ENCODE measurements around the gene NACC2. TPM values are rescaled to one million over a fixed set of nuclear protein-coding genes. Genes with fewer than 3 reads are reported as not detected.

Gene NACC2
- total RNA-seq, 4 donors from 2014 or later, result 18.4 to 33.6 (median 22.4) TPM

DNA sequence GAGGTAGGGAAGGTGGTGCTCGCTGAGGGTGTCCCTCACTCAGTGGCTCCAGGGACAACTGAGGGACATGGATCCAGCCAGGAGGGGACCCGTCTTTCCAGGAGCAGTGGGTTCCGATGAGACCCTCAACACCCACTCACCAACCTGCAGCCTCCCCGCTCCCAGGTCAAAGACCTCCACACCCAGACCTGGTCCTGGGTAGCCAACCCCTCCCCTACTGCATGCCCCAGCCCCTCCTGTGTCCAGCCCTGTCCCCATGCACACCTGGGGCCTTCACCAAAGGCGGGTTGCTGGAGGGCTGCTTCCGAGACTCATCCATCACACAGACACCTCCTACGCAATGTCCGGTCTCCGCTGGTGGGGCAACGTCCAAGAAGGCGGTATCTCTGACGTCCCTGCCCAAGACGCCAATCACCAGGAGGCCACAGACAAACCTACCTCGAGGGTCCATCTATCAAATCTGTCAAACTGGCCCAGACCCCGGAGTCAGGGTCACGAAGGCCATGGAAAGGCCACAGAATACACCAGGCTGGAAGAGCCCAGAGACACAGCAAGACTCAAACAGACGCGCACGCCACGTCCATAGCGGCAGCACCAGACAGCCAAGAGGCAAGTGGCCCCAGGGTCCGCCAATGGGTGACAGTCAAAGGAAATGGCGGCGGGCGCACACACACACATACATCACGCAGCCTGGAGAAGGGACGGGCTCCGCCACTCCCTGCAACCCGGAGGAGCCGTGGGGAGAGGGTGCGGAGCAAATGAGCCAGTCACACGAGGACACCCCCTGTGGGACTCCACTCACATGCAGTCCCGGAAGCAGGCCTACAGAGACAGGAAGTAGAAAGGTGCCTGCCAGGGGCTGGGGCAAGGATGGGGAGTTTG is 10.8 kb downstream of the NACC2 start:
- TF ChIP-seq CTCF (IDR thresholded peaks at IDR 0.05) (no peak), POLR2A (IDR thresholded peaks at IDR 0.05) (no peak)
- intact Hi-C loops (cut with DNase I), result no loop called here
- Histone ChIP-seq H3K27me3 (no peaks in the 10 kb centered on the region), H3K4me1 (peaks cover 31 to 65% of the 10 kb centered on the region in 2 donors), H3K36me3 (no peaks in the 10 kb centered on the region), H3K27ac (no peak overlapping the region), H3K9me3 (no peaks in the 10 kb centered on the region), H3K4me3 (replicated peaks in 1 of 3) (no peak overlapping the region)
- no peak for DNase-seq
- WGBS, 2 donors, result 88 to 89% methylated on average over 32 to 33 of the region's 33 CpGs

GRCh38 chr9:136083558-136084062 is 11.5 kb downstream of the NACC2 start:
- Histone ChIP-seq H3K4me1 (peaks cover 35 to 68% of the 10 kb centered on the region in 2 donors), H3K27me3 (no peaks in the 10 kb centered on the region), H3K4me3 (replicated peaks in 1 of 3) (no peak overlapping the region), H3K36me3 (no peaks in the 10 kb centered on the region), H3K27ac (no peak overlapping the region), H3K9me3 (no peaks in the 10 kb centered on the region)
- WGBS, 2 donors, result 92 to 94% methylated on average over 20 to 24 of the region's 24 CpGs
- TF ChIP-seq CTCF (IDR thresholded peaks at IDR 0.05) (no peak), POLR2A (IDR thresholded peaks at IDR 0.05) (no peak)
- intact Hi-C loops (cut with DNase I), result no loop called here
- DNase-seq, result no peak

DNA sequence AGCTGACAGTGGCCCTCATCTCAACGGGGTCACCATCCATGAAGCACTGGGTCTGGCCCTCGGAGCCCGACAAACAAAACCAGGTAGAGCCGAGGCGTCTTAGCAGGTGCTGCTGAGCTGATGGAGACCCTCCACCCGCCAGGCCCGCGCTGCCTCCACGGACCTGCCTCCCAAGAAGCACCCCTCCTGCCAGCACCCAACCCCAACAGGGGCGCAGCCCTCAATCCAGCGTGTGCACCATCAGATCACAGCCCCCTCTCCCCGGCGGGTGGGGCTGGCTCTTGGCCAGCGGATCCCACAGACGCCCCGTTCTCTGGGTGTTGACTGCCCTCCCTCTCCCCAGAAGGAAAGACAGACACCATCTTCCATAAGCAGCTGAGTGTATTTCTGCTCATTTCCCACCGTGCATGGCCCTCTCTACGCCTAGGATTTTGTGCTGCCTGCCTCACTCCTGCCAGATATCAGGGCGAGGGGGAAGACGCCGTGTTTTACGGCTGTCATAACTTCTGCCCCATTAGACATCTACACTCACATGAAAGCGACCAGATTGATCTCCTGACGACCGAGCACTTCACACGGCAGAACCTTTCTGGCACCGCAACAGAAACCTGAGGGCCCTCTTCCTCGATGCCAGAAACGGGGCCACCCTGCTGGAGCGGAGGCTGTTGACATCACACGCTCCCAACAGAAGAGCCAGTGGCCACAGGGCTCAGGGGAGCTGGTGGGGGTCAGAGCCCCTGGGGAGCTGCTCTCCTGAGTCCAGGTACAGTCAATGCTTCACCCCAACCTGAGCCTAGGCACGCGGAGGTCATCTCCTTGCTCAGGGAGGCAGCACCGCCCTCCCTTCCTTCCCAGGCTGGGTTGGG is 12.4 kb downstream of the NACC2 start:
- WGBS, 2 donors, result 77 to 81% methylated on average over 22 to 25 of the region's 34 CpGs
- Histone ChIP-seq H3K36me3 (no peaks in the 10 kb centered on the region), H3K4me1 (peaks cover 35 to 63% of the 10 kb centered on the region in 2 donors), H3K4me3 (replicated peaks in 1 of 3) (no peak overlapping the region), H3K27ac (no peak overlapping the region), H3K9me3 (no peaks in the 10 kb centered on the region), H3K27me3 (no peaks in the 10 kb centered on the region)
- intact Hi-C loops (cut with DNase I), result no loop called here
- TF ChIP-seq POLR2A (IDR thresholded peaks at IDR 0.05) (no peak), CTCF (IDR thresholded peaks at IDR 0.05) (no peak)
- no peak for DNase-seq

DNA sequence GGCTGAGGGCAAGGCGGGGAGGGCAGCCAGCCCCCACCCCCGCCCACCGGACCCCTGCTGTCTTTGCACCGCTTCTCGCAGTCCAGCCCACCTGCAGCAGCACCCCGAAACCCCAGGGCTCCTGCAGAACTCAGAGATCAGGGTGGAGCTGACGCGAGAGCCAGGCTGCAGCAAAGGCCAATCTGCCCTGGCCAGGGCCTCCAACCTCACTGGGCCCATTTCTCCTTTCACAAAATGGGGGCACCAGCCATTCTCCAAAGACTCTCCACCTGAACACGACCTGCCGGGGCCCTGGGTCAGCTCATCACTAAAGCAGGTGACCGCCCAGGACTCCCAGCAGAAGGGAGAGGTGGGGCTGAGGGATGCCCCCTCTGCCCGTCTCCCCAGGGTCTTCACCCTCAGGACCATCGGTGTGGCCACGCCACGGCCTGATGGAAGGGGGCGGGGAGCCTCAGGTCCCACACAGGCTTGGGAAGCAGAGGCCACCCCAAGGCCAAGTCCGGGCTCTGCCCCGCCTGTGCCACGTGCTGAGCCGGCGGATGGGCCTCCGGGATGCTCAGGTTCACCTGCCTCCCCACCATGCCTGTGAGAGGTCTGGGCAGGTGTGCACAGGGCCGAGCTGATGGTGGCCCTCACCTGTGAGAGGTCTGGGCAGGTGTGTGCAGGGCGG is 13.1 kb downstream of the NACC2 start:
- Histone ChIP-seq H3K27me3 (no peaks in the 10 kb centered on the region), H3K36me3 (no peaks in the 10 kb centered on the region), H3K4me3 (replicated peaks in 1 of 3) (no peak overlapping the region), H3K9me3 (no peaks in the 10 kb centered on the region), H3K4me1 (peaks cover 35 to 56% of the 10 kb centered on the region in 2 donors), H3K27ac (no peak overlapping the region)
- WGBS, 2 donors, result 76 to 77% methylated on average over 7 to 13 of the region's 24 CpGs
- no peak for DNase-seq
- TF ChIP-seq POLR2A (IDR thresholded peaks at IDR 0.05), result no peak
- TF ChIP-seq CTCF (IDR thresholded peaks at IDR 0.05), result no peak
- intact Hi-C loops (cut with DNase I), result no loop called here
